Omental fat pad (tissue), 4 donors: ENCODE results near the gene CACNA2D3. TPM values are rescaled to one million over a fixed set of nuclear protein-coding genes. Genes with fewer than 3 reads are reported as not detected.

Experiments
- ATAC-seq: fragments of 150-250 bp; one replicate; pipeline ENCODE4 v1.9.1; 2016; ENCODE audit warnings: mild to moderate bottlenecking, moderate library complexity; ENCODE audit not compliant: low FRiP score
- DNase-seq: peaks from one replicate; pipeline ENCODE4 v3.0.0-alpha.2; 2019; ENCODE audit warnings: low spot score
- CTCF ChIP-seq, 3 donors: fragments of 450-650 bp; IDR thresholded peaks; one replicate each; pipeline ENCODE4 v1.5.1; 2016 to 2017; ENCODE audit warnings: antibody characterized with exemption in 3 of 3, mild to moderate bottlenecking in 3 of 3, moderate library complexity in 2 of 3
- total RNA-seq, 4 donors: library from RNA; depleted of rRNA; stranded (reverse); fragments of >200 nt; gene quantifications; one replicate each; pipeline ENCODE4 v1.1.0, GENCODE V29; 2016

The CACNA2D3 gene
- total RNA-seq, 4 donors from 2014 or later: 2.6 to 6.1 (median 4.5) TPM

GRCh38 chr3:54797111-54797510, 674.8 kb downstream of the CACNA2D3 start:
- ATAC-seq: no peak
- no peak for TF ChIP-seq CTCF (IDR thresholded peaks at IDR 0.05)
- DNase-seq: no peak

- ATAC-seq (no peak), DNase-seq (no peak)
- TF ChIP-seq CTCF (IDR thresholded peaks at IDR 0.05): no peak
These were observed 678.1 kb downstream of the CACNA2D3 start for GRCh38 chr3:54800478-54800877.

GRCh38 chr3:54801977-54802376, 679.6 kb downstream of the CACNA2D3 start:
- DNase-seq (no peak), ATAC-seq (no peak)
- no peak for TF ChIP-seq CTCF (IDR thresholded peaks at IDR 0.05)

- no peak for TF ChIP-seq CTCF (IDR thresholded peaks at IDR 0.05)
- DNase-seq (no peak), ATAC-seq (no peak)
These were observed 688.0 kb downstream of the CACNA2D3 start for GRCh38 chr3:54810401-54810800.

GRCh38 chr3:54814224-54814623, 691.9 kb downstream of the CACNA2D3 start:
- no peak for DNase-seq
- no peak for ATAC-seq
- no peak for TF ChIP-seq CTCF (IDR thresholded peaks at IDR 0.05)

GRCh38 chr3:54817628-54818027, 695.3 kb downstream of the CACNA2D3 start:
- TF ChIP-seq CTCF (IDR thresholded peaks at IDR 0.05): no peak
- ATAC-seq: no peak
- DNase-seq: no peak

GRCh38 chr3:54818486-54818885, 696.1 kb downstream of the CACNA2D3 start:
- DNase-seq: no peak
- ATAC-seq: no peak
- TF ChIP-seq CTCF (IDR thresholded peaks at IDR 0.05): no peak
